Brain pericyte (primary cell): Measurements from ENCODE around the gene LHFPL6.
A peak's percentile ranks its signal among the peaks of the same experiment; 100 is the strongest.

ENCODE experiments used
- DNase-seq: peaks from one replicate; pipeline ENCODE4 v3.0.0-alpha.2; 2012; ENCODE audit warnings: low read depth, low spot score

LHFPL6 gene

GRCh38 chr13:39590466-39591036 lies 12.4 kb downstream of the LHFPL6 start:
- no peak for DNase-seq

GRCh38 chr13:39588384-39588783 lies 14.6 kb downstream of the LHFPL6 start:
- DNase-seq: no peak

- DNase-seq: no peak
Measured at GRCh38 chr13:39587939-39588338, 15.1 kb downstream of the LHFPL6 start.

GRCh38 chr13:39586958-39587605 lies 15.9 kb downstream of the LHFPL6 start:
- no peak for DNase-seq

- no peak for DNase-seq
Measured at GRCh38 chr13:39586151-39586550, 16.8 kb downstream of the LHFPL6 start.

- no peak for DNase-seq
Measured at GRCh38 chr13:39585219-39585618, 17.8 kb downstream of the LHFPL6 start.

GRCh38 chr13:39580881-39581575 lies 22.0 kb downstream of the LHFPL6 start:
- DNase-seq: no peak

GRCh38 chr13:39578821-39579291 lies 24.1 kb downstream of the LHFPL6 start:
- peak; percentile 86 for DNase-seq

- no peak for DNase-seq
Measured at GRCh38 chr13:39577838-39578491, 25.0 kb downstream of the LHFPL6 start.

GRCh38 chr13:39577203-39577602 lies 25.8 kb downstream of the LHFPL6 start:
- no peak for DNase-seq

- DNase-seq: no peak
Measured at GRCh38 chr13:39575641-39576238, 27.3 kb downstream of the LHFPL6 start.

GRCh38 chr13:39571502-39572092 lies 31.4 kb downstream of the LHFPL6 start:
- DNase-seq: no peak

- no peak for DNase-seq
Measured at GRCh38 chr13:39567569-39567968, 35.4 kb downstream of the LHFPL6 start.

GRCh38 chr13:39566216-39566869 lies 36.6 kb downstream of the LHFPL6 start:
- DNase-seq: no peak

- DNase-seq: no peak
Measured at GRCh38 chr13:39565036-39565949, 37.7 kb downstream of the LHFPL6 start.

GRCh38 chr13:39563470-39563735 lies 39.6 kb downstream of the LHFPL6 start:
- no peak for DNase-seq

GRCh38 chr13:39561971-39562370 lies 41.0 kb downstream of the LHFPL6 start:
- DNase-seq: no peak

GRCh38 chr13:39559847-39560246 lies 43.1 kb downstream of the LHFPL6 start:
- no peak for DNase-seq

- DNase-seq: no peak
Measured at GRCh38 chr13:39557285-39557955, 45.6 kb downstream of the LHFPL6 start.

- DNase-seq: no peak
Measured at GRCh38 chr13:39556866-39557265, 46.1 kb downstream of the LHFPL6 start.
